ENCODE results near the gene SCNN1G. TPM values are rescaled to one million over a fixed set of nuclear protein-coding genes. Genes with fewer than 3 reads are reported as not detected.

The SCNN1G gene
- total RNA-seq, 1 experiment from 2014 or later = not detected

GRCh38 chr16:23185656-23186055 is 3.1 kb downstream of the SCNN1G start:
- no peaks in the 10 kb centered on the region for H3K9me2 ChIP-seq (ENCODE audit: insufficient read depth)
- no peak overlapping the region for H3K4me2 ChIP-seq (ENCODE audit: low read length)
- peaks cover 0 to 4% of the 10 kb centered on the region in 2 experiments; a peak in 2 of 4 replicates for H3K4me1 ChIP-seq (ENCODE audit: control insufficient read depth in 1 of 2, insufficient read depth in 2 of 2, low read length in 2 of 2)
- peaks cover 33% of the 10 kb centered on the region; the same call in 1 of the 2 replicates for H3K27me3 ChIP-seq (ENCODE audit: insufficient read depth, low read length)
- RAD21 ChIA-PET (ENCODE audit: low non-redundant PET in 1 of 2, low total read pairs in 2 of 2, uncharacterized antibody in 2 of 2, unreplicated experiment in 2 of 2) = no interaction called here
- no peak overlapping the region for H2AFZ ChIP-seq (ENCODE audit: low read depth, low read length, poor library complexity, severe bottlenecking)
- ATAC-seq = no peak
- H3K4me3 ChIP-seq (replicated peaks in 1 of 2; ENCODE audit: low read depth in 1 of 2, low read length in 2 of 2) = no peak overlapping the region
- H3K79me2 ChIP-seq (ENCODE audit: insufficient read depth, low read length) = no peaks in the 10 kb centered on the region
- POLR2A ChIA-PET = no interaction called here
- H3K9ac ChIP-seq (ENCODE audit: low read length) = no peak overlapping the region
- BruUV-seq (replicated peaks) = no TSS peak
- H3K9me3 ChIP-seq (ENCODE audit: control insufficient read depth in 1 of 2, insufficient read depth in 1 of 2, low read depth in 1 of 2, low read length in 2 of 2) = no peaks in the 10 kb centered on the region
- intact Hi-C loops (cut with micrococcal nuclease) = no loop called here
- TF ChIP-seq CTCF (IDR thresholded peaks at IDR 0.05 in 2 of 3, conservative IDR thresholded peaks at IDR 0.05 in 1 of 3; ENCODE audit: borderline replicate concordance in 1 of 3, insufficient read depth in 1 of 3, low read depth in 2 of 3, low read length in 2 of 3) (no peak), SRF (IDR thresholded peaks at IDR 0.05; ENCODE audit: low read depth) (no peak), EZH2 (IDR thresholded peaks at IDR 0.05) (no peak), CBX3 (IDR thresholded peaks at IDR 0.05; ENCODE audit: low read depth) (no peak), ZBTB33 (IDR thresholded peaks at IDR 0.05; ENCODE audit: extremely low read depth, insufficient replicate concordance, low read length) (no peak), TCF7L2 (IDR thresholded peaks at IDR 0.05; ENCODE audit: borderline replicate concordance, extremely low read depth, insufficient read depth, insufficient read length) (no peak), ELF1 (IDR thresholded peaks at IDR 0.05; ENCODE audit: borderline replicate concordance, low read depth) (no peak), CEBPB (IDR thresholded peaks at IDR 0.05; ENCODE audit: low read depth) (no peak), ZFX (IDR thresholded peaks at IDR 0.05) (no peak)
- H4K20me1 ChIP-seq (ENCODE audit: insufficient read depth) = no peaks in the 10 kb centered on the region
- no peaks in the 10 kb centered on the region for H3K36me3 ChIP-seq (ENCODE audit: control insufficient read depth in 1 of 2, insufficient read depth in 2 of 2, low read length in 2 of 2)
- no peak overlapping the region for H3K27ac ChIP-seq (ENCODE audit: low read depth, low read length)
- CTCF ChIA-PET = interaction anchor here (6.2 kb wide), 1 partner anchor 249 kb away, joined by 76 read pairs; no protein-coding TSS in a partner anchor
- DNase-seq (ENCODE audit: low read depth, low spot score) = no peak

Data from HCT116 (cell line).